Measurements from ENCODE around the gene RUBCNL. TPM values are rescaled to one million over a fixed set of nuclear protein-coding genes. Genes with fewer than 3 reads are reported as not detected.

The RUBCNL gene
- total and polyA plus RNA-seq, 2 donors (not counting 3 experiments of a cell fraction or from before 2014, with no cell fraction given) = not detected

- Histone ChIP-seq H3K9me3 (replicated peaks; ENCODE audit: control insufficient read depth, insufficient read depth, low read length) (no peaks in the 10 kb centered on the region), H4K20me1 (replicated peaks; ENCODE audit: control insufficient read depth, extremely low read depth, insufficient read depth, low read length) (no peaks in the 10 kb centered on the region), H3K36me3 (ENCODE audit: control insufficient read depth in 2 of 2, extremely low read depth in 1 of 2, insufficient read depth in 2 of 2, low read length in 2 of 2) (no peaks in the 10 kb centered on the region), H3K4me1 (ENCODE audit: control insufficient read depth, extremely low read depth, insufficient read depth, low read length) (no peaks in the 10 kb centered on the region), H3K9ac (replicated peaks; ENCODE audit: extremely low read depth, insufficient read depth, low read length) (no peak overlapping the region), H3K27me3 (ENCODE audit: control insufficient read depth in 2 of 2, insufficient read depth in 2 of 2, low read length in 2 of 2) (peaks cover 3 to 9% of the 10 kb centered on the region in 2 experiments), H2AFZ (ENCODE audit: low read depth, low read length) (no peak overlapping the region), H3K27ac (ENCODE audit: insufficient read depth, low read depth, low read length) (no peak overlapping the region), H3K4me3 (replicated peaks in 1 of 3; ENCODE audit: insufficient read depth in 1 of 3, low read depth in 1 of 3, low read length in 3 of 3) (no peak overlapping the region), H3K9me1 (replicated peaks; ENCODE audit: control insufficient read depth, extremely low read depth, insufficient read depth, low read length) (no peaks in the 10 kb centered on the region), H3K79me2 (ENCODE audit: control insufficient read depth, insufficient read depth, low read length) (no peaks in the 10 kb centered on the region), H3K4me2 (ENCODE audit: insufficient read depth, low read length) (no peak overlapping the region)
- dilution Hi-C loops (cut with MboI; ENCODE audit: extremely low pct_ligation_motif_present, low sequenced_read_pairs) = no loop called here
- ChIA-PET POLR2A (no interaction called here), CTCF (interaction anchor here (0.8 to 1.7 kb wide), 6 partner anchors 18 to 509 kb away, joined by 3 to 12 read pairs (median 8); no protein-coding TSS in a partner anchor)
- FAIRE-seq = no peak
- intact Hi-C loops (cut with micrococcal nuclease) = no loop called here
- TF ChIP-seq GATA2 (IDR thresholded peaks at IDR 0.05; ENCODE audit: insufficient read depth, insufficient read length, low read depth, low read length) (no peak), JUN (IDR thresholded peaks at IDR 0.05; ENCODE audit: borderline replicate concordance, insufficient read depth, insufficient read length, low read depth) (no peak), POLR2A (IDR thresholded peaks at IDR 0.05; ENCODE audit: low read depth, low read length) (no peak), MYC (IDR thresholded peaks at IDR 0.05; ENCODE audit: low read depth, low read length) (no peak), POLR2AphosphoS5 (IDR thresholded peaks at IDR 0.05; ENCODE audit: insufficient read depth, low read depth, low read length) (no peak), EZH2 (IDR thresholded peaks at IDR 0.05; ENCODE audit: borderline replicate concordance, low read depth, low read length, severe bottlenecking) (no peak), FOS (IDR thresholded peaks at IDR 0.05; ENCODE audit: borderline replicate concordance, insufficient read depth, low read length) (no peak)
- TF ChIP-seq, protein P1, sequence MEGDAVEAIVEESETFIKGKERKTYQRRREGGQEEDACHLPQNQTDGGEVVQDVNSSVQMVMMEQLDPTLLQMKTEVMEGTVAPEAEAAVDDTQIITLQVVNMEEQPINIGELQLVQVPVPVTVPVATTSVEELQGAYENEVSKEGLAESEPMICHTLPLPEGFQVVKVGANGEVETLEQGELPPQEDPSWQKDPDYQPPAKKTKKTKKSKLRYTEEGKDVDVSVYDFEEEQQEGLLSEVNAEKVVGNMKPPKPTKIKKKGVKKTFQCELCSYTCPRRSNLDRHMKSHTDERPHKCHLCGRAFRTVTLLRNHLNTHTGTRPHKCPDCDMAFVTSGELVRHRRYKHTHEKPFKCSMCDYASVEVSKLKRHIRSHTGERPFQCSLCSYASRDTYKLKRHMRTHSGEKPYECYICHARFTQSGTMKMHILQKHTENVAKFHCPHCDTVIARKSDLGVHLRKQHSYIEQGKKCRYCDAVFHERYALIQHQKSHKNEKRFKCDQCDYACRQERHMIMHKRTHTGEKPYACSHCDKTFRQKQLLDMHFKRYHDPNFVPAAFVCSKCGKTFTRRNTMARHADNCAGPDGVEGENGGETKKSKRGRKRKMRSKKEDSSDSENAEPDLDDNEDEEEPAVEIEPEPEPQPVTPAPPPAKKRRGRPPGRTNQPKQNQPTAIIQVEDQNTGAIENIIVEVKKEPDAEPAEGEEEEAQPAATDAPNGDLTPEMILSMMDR (IDR thresholded peaks at IDR 0.05; ENCODE audit: extremely low read depth in 1 of 2, insufficient read depth in 1 of 2, low read depth in 1 of 2, low read length in 2 of 2) = no peak
- TF ChIP-seq, protein P2, sequence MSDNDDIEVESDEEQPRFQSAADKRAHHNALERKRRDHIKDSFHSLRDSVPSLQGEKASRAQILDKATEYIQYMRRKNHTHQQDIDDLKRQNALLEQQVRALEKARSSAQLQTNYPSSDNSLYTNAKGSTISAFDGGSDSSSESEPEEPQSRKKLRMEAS (IDR thresholded peaks at IDR 0.05; ENCODE audit: insufficient read depth, insufficient read length) = no peak
- DNase-seq (ENCODE audit: low read depth, low spot score) = no peak
- no TSS peak for BruUV-seq (replicated peaks)
Observed at GRCh38 chr13:46317120-46317519, 69.9 kb downstream of the RUBCNL start.
